Measurements from ENCODE around the gene LHX2. TPM values are rescaled to one million over a fixed set of nuclear protein-coding genes. Genes with fewer than 3 reads are reported as not detected.
A peak's percentile ranks its signal among the peaks of the same experiment; 100 is the strongest.

The LHX2 gene
- total RNA-seq, 2 experiments from 2014 or later = not detected

DNA sequence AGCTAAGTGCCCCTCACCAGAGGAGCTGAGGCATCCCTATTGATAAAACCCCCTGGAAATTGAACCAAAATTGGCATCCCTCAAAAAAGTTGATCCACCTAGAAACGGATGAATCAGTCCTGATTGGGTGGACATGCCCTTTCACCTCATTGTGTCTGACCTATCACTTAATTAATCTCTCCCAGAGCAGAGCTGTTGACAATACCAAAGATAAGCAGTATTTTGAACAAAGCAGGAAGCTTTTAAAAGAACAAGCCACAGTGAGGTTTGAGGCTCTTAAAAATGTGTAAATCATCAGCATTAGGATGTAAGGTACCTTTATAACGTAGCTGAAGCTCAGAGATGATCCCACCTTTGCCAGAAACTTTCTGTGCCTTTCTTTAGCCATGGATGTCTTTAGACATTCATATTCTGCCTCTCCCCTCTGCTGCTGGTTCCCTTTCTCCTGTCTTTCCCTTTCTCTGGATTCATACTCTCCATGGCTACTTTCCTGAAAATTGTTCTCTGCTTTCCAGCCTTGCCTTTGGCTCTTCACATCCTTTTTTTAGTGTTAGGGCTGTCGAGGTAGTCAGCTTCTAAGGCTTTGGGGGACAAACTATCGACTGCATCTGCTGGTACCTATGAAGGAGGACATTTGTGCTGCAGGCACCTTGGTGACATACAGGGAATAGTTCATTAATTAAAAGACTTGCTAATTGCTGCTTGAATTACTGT is 7.8 kb upstream of the LHX2 start:
- no peaks in the 10 kb centered on the region for H3K9me3 Mint-ChIP-seq
- POLR2A ChIA-PET = no interaction called here
- peaks cover 15% of the 10 kb centered on the region for H3K4me1 Mint-ChIP-seq
- no peak overlapping the region for H3K4me3 Mint-ChIP-seq
- H3K27me3 Mint-ChIP-seq = peaks cover 87% of the 10 kb centered on the region
- no peak for ATAC-seq (ENCODE audit: low read depth)
- DNase-seq = no peak
- no peaks in the 10 kb centered on the region for H3K36me3 Mint-ChIP-seq
- H3K27ac Mint-ChIP-seq = no peak overlapping the region

DNA sequence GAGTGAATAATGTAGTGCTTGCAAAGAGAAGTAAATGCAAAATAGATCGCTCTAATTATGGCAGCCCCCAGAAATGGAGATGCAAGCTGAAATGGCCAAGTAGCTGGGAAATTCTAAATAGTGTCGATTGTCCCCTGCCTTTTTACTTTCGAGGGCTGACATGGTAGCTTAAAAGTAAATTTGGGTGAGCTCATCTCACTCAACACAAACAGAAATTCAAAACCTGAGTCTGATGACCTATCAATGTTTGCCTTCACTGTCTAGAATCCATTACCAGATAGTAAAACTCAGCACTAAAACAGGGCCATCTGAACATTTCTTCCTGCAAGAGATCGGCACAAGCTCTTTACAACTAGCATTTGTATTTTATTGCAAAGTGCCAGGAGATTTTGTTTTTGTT is 7.0 kb upstream of the LHX2 start:
- DNase-seq (no peak), ATAC-seq (ENCODE audit: low read depth) (no peak)
- POLR2A ChIA-PET = no interaction called here
- no peak overlapping the region for H3K4me3 Mint-ChIP-seq
- no peaks in the 10 kb centered on the region for H3K9me3 Mint-ChIP-seq
- no peaks in the 10 kb centered on the region for H3K36me3 Mint-ChIP-seq
- H3K4me1 Mint-ChIP-seq = peaks cover 12% of the 10 kb centered on the region
- no peak overlapping the region for H3K27ac Mint-ChIP-seq
- peaks cover 89% of the 10 kb centered on the region for H3K27me3 Mint-ChIP-seq

DNA sequence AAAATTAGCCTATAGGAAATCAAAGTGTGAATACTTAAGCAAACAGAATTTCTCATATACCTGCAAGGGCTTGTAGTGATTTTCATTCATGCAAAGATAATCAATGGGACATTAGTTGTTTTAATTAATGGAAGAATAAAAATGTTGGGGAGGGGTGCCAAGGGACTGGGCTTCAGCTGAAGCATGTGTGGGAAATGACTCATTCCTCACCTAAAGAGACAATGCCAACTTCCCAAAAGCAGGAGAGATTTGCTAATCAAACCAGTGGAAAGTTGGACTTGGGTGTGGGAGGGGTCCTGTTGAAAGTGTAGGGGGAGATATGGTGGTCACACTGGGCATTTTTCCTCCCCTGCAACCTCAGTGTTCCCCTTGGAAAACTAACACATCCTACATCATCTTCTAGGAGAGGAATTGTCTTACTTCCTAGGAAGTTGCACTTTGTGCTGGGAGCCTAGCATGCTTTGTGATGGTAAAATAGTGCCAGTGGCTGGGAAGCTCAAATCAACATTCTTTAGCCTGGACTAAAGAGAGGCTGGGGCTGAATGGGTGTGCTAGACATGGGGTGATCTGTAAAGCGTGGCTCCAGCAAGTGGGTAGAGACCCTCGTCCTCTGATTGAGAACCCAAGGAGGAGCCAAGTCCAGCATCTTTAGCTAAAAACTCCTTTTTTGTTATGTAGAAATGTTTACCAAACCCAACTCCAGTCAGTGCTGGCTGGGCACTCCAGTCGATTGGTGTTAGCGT is 6.4 kb upstream of the LHX2 start:
- Mint-ChIP-seq H3K4me1 (peaks cover 16% of the 10 kb centered on the region), H3K27me3 (peaks cover 95% of the 10 kb centered on the region), H3K9me3 (peaks cover 1% of the 10 kb centered on the region), H3K36me3 (no peaks in the 10 kb centered on the region), H3K4me3 (no peak overlapping the region), H3K27ac (no peak overlapping the region)
- DNase-seq = no peak
- no peak for ATAC-seq (ENCODE audit: low read depth)
- POLR2A ChIA-PET = no interaction called here

DNA sequence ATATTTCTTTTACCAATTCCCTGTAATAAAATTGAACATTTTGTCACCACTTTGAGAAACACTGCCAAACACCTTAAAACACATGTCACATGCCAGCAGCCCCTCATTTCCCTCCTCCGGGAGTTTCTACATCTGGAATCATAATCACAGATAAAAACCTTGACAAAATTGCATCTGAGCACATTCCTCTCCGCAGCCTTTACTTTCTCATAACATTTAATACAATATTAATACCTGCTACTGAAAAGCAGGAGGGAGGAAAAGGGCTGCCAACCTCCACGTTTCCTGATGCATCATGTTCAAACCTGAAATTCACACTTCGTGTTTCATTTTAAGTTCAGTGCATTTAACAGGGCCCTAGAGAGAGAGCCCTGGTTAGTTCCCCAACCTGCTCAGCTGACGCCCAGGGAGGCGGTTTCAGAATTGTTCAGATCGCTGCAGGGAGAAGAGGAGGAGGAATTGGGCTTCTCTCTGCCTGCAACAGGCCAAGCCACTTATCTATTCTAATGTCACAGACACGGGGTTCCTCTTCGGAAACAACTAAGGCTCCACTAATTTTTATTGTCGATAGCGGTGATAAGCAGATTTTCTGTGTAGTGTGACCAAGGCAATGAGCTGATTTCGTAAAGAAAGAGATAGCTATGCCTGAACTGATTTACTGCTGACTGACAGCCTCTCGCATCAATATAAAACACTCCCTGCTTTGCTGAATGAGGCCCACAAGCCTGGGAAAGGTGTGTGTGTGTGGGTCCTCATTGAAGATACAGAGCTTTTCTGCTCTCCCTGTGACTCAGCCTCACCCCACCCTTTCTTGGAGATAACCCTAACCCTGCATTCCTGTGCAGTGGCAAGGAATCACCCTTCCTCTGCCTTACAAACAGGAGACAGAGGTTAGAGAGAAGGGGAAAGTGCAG is 4.9 kb upstream of the LHX2 start:
- Mint-ChIP-seq H3K9me3 (peaks cover 1% of the 10 kb centered on the region), H3K36me3 (no peaks in the 10 kb centered on the region), H3K27ac (no peak overlapping the region), H3K4me1 (peaks cover 15% of the 10 kb centered on the region), H3K27me3 (peaks cover 91% of the 10 kb centered on the region), H3K4me3 (no peak overlapping the region)
- POLR2A ChIA-PET = no interaction called here
- ATAC-seq (ENCODE audit: low read depth) = no peak
- DNase-seq = no peak

DNA sequence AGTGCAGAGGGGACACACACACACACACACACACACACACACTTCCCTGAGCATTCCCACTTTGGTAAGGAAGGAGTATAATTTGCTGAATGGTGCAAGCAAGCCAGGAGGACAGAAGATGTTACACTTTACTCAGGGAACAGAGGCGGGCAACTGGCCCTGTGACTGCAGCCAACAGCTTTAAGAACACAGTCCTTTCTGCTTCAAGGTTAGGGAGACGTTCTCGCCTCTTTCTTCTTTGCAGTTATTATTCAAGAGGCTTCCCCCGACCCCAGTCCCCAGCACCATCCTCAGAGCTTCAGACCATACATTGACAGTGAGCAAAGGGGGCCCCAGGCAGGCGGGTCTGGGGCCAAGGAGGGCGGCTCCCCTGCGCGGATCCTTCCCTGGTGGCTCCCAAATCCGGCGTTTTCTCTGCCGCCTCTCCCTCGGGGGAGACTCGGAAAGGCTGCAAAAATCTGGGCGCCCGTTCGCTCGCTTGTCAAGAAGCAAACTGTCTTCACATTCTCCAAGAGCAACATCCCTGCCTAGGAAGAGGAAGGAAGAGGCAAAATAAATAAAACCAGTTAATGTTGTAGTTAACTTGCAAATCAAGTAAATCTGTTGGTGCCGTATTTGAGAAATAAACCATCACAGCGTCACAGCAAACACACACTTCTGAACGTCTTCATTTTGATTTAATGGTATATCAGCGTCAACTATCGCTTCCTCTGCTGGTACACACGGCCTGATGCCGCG is 3.8 kb upstream of the LHX2 start:
- H3K36me3 Mint-ChIP-seq = no peaks in the 10 kb centered on the region
- peaks cover 15% of the 10 kb centered on the region for H3K4me1 Mint-ChIP-seq
- POLR2A ChIA-PET = no interaction called here
- no peak overlapping the region for H3K4me3 Mint-ChIP-seq
- ATAC-seq (ENCODE audit: low read depth) (no peak), DNase-seq (no peak)
- peaks cover 1% of the 10 kb centered on the region for H3K9me3 Mint-ChIP-seq
- peaks cover 83% of the 10 kb centered on the region for H3K27me3 Mint-ChIP-seq
- H3K27ac Mint-ChIP-seq = peak overlapping the region; percentile 61

DNA sequence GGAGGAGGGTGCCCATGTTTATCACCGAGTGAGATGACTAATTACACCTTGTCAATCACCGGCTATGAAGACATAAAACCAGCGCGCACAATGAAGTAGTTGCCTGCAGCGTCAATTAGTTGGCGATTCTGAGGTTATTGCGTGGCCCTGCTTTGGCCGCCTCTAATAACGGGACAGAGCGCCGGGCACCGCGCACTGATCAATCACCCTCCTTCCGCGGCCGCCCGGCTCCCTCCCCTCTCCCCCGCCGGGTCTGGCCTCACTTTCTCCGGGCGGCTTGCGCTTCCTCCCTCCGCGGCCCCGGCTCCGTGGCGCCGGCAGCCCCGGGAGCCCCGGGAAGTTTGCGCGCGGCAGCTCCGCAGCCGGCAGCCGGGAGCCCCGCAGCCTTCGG is 3.3 kb upstream of the LHX2 start:
- DNase-seq = no peak
- Mint-ChIP-seq H3K9me3 (peaks cover 1% of the 10 kb centered on the region), H3K27ac (peak overlapping the region; percentile 61), H3K4me3 (no peak overlapping the region), H3K36me3 (no peaks in the 10 kb centered on the region), H3K27me3 (peaks cover 83% of the 10 kb centered on the region), H3K4me1 (peaks cover 17% of the 10 kb centered on the region)
- ATAC-seq (ENCODE audit: low read depth) = no peak
- POLR2A ChIA-PET = no interaction called here

DNA sequence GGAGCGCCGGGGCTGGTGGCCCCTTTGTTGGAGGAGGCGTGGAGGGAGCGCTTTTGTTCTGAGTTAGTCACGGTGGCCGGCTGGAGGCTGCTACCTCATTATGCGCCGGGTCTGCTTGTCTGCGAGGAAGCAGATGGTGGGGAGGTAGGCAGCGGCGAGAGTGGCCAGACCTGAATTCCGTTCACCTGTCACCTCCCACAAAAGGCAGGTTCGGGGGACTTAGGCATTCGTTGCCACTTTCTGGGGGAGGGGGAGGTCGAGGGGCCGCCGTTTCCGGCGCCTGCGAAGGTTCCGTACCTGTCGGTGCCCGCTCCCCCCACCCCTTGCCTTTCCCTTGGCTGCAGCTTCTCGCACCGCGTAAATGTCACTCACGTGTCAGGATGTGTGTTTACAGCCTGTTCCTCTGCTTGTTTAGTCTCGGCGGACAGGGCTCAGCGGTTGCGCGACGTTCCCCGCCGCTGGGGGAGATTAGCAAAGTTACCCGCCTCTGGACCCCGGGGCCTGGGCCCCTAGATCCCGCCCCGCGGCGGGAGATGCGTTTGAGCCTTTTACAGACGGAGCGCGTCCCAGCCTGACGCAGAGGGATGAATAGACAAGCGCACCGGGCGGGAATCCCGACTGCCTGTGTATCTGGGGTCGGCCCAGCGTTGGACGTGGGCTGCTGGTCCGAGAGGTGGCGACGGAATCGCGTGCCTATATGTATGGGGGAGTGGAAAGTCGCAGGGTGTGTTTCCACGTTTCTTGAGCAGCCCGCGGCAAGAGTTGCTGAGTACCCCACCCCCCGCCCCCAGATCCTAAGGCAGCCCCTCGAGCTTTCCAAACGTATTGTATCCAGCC is 2.7 kb upstream of the LHX2 start:
- no peaks in the 10 kb centered on the region for H3K36me3 Mint-ChIP-seq
- peak overlapping the region; percentile 30 for H3K4me3 Mint-ChIP-seq
- H3K4me1 Mint-ChIP-seq = peaks cover 15% of the 10 kb centered on the region
- H3K27ac Mint-ChIP-seq = peak overlapping the region; percentile 72
- H3K9me3 Mint-ChIP-seq = peaks cover 1% of the 10 kb centered on the region
- DNase-seq (peak; percentile 53), ATAC-seq (ENCODE audit: low read depth) (no peak)
- POLR2A ChIA-PET = no interaction called here
- H3K27me3 Mint-ChIP-seq = peaks cover 82% of the 10 kb centered on the region

DNA sequence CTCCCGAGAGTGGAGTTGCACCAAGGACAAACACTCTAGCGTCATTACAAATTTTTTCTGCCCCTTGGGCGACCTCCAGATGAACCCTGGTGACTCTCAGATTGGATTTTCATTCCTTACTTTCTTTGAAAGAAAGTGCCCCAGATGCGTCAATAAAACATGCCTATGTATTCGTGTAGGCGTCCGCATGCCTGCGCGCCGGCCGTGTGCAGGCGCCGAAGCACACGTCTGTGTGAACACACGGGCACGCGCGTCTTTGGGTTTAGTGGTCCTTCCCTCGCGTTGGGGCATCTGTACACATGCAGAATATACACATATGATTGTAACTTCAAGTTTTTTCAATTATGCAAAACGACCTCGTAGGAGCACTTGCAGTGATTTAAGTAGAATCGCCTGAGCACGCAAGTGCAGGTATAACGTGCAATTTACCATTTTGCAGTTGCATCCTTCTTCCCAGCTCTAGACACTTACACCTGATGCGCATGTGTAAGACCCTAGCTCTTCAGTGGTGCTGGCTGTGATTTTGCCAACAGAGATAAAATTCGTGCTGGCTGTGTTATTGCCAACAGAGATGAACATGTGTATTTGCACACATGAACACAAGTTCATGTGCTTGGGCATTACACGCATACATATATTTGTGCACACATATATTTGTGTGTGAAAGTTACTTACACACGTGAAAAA is 1.9 kb upstream of the LHX2 start:
- POLR2A ChIA-PET = no interaction called here
- Mint-ChIP-seq H3K27me3 (peaks cover 82% of the 10 kb centered on the region), H3K36me3 (no peaks in the 10 kb centered on the region), H3K27ac (peak overlapping the region; percentile 72), H3K4me1 (peaks cover 15% of the 10 kb centered on the region), H3K4me3 (peak overlapping the region; percentile 30), H3K9me3 (peaks cover 1% of the 10 kb centered on the region)
- ATAC-seq (ENCODE audit: low read depth) (no peak), DNase-seq (no peak)

DNA sequence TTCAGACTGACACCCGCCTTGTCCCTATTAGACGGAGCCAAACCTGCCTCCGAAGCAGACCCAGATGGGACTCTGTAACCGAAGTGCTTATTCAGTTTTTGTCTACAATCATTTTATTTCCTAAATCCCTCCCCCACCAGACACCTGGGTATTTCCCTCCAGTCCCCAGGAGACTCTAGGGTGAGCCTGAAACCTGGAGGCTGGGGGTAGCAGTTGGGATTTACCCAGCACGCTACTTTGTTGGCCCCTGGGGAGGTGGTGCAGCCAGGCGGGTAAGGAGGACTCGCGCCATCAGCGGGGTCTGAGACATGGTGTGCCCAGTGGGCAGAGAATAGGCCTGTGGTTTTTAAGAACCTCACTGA is 1.3 kb upstream of the LHX2 start:
- no peaks in the 10 kb centered on the region for H3K36me3 Mint-ChIP-seq
- DNase-seq (no peak), ATAC-seq (ENCODE audit: low read depth) (no peak)
- H3K4me3 Mint-ChIP-seq = no peak overlapping the region
- peaks cover 15% of the 10 kb centered on the region for H3K4me1 Mint-ChIP-seq
- H3K27me3 Mint-ChIP-seq = peaks cover 81% of the 10 kb centered on the region
- H3K27ac Mint-ChIP-seq = peak overlapping the region; percentile 62
- POLR2A ChIA-PET = no interaction called here
- H3K9me3 Mint-ChIP-seq = peaks cover 1% of the 10 kb centered on the region

DNA sequence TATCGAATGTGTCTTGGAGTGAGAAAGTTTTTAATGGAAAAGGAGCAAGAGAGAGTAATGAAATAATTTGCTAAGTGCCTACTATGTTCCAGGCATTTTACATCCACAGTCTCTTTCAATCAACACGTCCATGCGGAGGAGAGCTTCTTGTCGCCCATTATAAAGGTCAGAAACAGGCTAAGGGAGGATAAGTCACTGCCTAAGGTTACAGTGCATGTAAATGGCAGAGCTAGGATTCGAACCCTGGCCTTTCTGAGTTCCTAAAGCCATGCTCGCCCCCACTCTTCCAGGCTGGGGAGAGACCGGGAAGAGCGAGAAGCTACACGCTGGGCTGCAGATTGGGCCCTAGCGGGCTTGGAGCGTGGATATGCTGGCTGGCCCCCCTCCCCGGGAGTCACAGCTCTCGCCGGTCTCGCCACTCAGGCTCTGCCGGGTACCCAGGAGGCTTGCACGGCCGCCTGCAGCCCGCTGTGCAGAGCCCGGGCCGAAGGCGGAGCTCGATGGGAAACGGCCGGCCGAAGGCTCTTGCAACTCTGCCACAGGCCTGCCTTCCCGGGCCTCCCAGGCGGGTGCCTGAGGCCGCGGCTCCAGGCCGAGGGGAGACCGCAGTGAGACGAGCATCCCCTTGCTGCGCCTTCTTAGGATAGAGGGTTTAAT is 775 bp upstream of the LHX2 start:
- Mint-ChIP-seq H3K9me3 (peaks cover 1% of the 10 kb centered on the region), H3K27me3 (peaks cover 81% of the 10 kb centered on the region), H3K4me1 (peaks cover 15% of the 10 kb centered on the region), H3K27ac (peak overlapping the region; percentile 62), H3K36me3 (no peaks in the 10 kb centered on the region), H3K4me3 (no peak overlapping the region)
- ATAC-seq (ENCODE audit: low read depth) (no peak), DNase-seq (no peak)
- POLR2A ChIA-PET = no interaction called here

DNA sequence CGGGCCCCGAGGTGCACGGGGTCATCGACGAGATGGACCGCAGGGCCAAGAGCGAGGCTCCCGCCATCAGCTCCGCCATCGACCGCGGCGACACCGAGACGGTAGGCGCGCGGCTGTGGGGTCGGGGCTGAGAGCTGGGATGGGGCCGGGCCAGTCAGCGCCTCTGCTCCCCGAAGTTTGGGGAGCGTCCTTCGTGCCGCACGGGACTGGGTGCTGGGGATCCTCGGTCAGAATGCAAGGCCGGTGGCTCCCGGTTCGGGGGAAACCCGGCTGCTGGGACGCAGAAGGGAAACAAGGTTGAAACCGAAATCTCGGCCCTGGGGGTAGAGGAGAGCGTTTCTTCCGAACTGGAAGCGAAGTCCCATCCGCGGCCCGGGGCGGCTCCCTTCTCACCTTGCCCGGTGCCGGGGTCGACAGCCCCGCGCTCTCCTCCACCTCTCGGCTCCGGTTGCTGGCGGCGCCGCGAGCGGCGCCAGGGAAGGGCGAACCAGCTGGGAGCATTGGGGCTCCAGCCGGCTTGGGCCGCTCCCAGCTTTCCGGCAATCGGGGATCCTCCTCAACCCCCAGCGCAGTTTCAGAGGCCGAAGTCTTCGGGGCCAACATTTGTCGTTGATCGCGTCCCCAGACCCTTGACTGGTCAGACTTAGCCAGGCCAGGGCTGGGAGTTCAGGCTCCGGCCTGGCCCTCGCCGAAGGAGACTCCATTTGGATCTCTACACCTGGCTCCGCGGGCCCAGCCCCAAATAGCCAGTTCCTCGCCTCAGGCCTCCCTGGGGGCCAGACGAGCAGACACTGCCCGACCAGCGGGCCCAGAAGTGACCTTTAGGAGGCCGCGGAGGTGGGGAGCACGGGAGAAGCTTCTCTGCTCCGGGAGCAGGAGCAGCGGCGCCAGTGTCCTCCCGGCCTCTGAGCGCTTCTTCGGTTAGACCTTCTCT is 1.1 kb downstream of the LHX2 start:
- no peak overlapping the region for H3K27ac Mint-ChIP-seq
- POLR2A ChIA-PET = no interaction called here
- H3K9me3 Mint-ChIP-seq = peaks cover 1% of the 10 kb centered on the region
- peaks cover 2% of the 10 kb centered on the region for H3K36me3 Mint-ChIP-seq
- DNase-seq (no peak), ATAC-seq (ENCODE audit: low read depth) (no peak)
- peaks cover 20% of the 10 kb centered on the region for H3K4me1 Mint-ChIP-seq
- H3K27me3 Mint-ChIP-seq = peaks cover 76% of the 10 kb centered on the region
- no peak overlapping the region for H3K4me3 Mint-ChIP-seq
